ENCODE measurements around the gene ADPRS. TPM values are rescaled to one million over a fixed set of nuclear protein-coding genes. Genes with fewer than 3 reads are reported as not detected.

ADPRS gene
- total RNA-seq, 1 experiment from 2014 or later = 73.6 TPM

DNA sequence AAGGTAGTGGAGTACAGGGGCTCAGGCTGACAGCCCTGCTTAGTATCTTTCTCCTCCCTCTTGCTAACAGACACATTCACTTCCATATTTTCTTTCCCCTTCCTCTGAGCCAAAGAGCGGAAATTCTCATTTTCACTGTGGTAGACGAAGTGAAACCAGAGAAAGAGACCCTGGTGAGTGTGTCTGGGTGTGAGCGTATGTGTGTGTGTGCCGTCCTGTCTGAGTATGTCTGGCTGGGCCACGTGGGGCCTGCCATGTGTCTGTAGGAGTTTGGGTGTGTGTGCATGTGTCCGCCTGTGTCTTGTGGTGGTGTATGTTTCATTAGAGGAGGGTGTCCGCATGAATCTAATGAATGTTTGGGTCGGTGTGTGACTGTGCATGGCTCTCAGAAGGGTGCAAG lies 34.7 kb downstream of the ADPRS start:
- in situ Hi-C loops (cut with HindIII; ENCODE audit: low pct_unique_long_range_greater_than_20kb, low sequenced_read_pairs) = no loop called here
- no peak for DNase-seq (ENCODE audit: low read depth)

DNA sequence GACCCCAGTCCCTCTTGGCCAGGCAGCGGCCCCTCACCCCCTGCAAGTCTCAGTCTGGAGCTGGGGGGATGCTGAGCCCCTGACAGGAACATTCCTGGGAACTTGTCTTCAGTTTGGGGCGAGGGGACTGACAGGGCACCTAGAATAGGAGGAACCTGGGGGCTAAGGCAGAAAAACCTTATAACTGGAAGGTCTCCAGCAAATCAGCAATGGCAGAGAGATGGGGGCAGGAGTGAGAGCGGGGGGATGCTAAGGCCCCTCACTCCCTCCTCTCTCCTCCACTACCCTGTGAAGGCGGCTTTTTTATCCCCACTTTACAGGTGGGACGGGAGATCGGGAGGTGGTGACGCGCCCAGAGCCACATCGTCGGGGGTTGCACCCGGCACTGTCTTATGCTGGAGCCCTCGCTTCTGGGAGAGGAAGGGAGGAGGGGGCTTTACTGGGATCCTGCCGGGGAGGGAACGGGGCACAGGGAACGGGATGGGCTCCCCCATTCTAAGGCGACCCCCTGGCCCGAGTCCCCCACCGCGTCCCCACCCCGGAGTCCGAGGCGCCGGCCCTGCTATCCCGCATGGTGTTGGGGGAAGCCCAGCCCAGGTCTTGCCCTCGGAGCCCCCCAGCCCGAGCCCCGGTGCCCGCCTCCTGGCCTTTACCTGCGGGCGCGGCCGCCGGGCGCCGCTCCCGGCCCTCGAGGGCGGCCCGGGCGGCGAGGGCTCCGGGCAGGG lies 35.9 kb downstream of the ADPRS start:
- DNase-seq (ENCODE audit: low read depth) = no peak
- in situ Hi-C loops (cut with HindIII; ENCODE audit: low pct_unique_long_range_greater_than_20kb, low sequenced_read_pairs) = no loop called here

- DNase-seq (ENCODE audit: low read depth) = no peak
- in situ Hi-C loops (cut with HindIII; ENCODE audit: low pct_unique_long_range_greater_than_20kb, low sequenced_read_pairs) = no loop called here
Measured at GRCh38 chr1:36125129-36125991, 36.7 kb downstream of the ADPRS start, which contains the start of gene COL8A2. COL8A2 (minus strand) TSS chr1:36125222; CDS start chr1:36100242, 24,980 bp downstream.

DNA sequence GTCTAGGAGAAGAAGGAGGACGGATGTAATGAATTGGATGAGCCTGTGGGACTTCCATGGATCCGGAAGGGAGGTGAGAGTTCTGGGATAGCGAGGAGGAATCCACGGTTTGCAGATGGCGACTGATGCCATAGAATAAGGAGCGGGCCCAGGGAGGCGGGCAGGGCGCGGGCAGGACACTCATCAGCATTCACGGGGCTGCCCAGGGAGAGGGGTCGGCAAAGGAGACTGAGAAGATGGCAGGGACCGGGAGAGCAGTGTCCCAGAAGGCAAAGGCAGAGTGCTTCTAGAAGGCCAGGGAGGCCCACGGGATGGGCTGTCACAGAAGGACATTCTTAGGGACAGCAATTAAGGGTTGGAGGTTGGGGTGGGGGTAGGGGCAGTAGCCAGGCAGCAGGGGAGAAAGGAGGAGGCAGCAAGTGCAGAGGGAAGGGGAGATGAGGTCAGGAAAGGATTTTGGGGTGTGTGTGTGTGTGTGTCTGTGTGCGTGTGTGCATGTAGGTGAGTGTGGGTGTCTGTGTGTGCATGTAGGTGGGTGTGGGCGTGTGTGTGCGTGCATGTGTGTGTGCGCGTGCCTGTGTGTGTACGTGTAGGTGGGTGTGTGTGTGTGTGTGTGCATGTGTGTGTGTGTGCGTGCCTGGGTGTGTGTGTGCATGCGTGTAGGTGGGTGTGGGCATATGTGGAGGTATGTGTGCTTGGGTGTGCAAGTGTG lies 37.5 kb downstream of the ADPRS start:
- no peak for DNase-seq (ENCODE audit: low read depth)
- in situ Hi-C loops (cut with HindIII; ENCODE audit: low pct_unique_long_range_greater_than_20kb, low sequenced_read_pairs) = no loop called here

GRCh38 chr1:36126797-36127500 lies 38.3 kb downstream of the ADPRS start:
- DNase-seq (ENCODE audit: low read depth) = no peak
- in situ Hi-C loops (cut with HindIII; ENCODE audit: low pct_unique_long_range_greater_than_20kb, low sequenced_read_pairs) = no loop called here

GRCh38 chr1:36128126-36128904 lies 39.6 kb downstream of the ADPRS start:
- in situ Hi-C loops (cut with HindIII; ENCODE audit: low pct_unique_long_range_greater_than_20kb, low sequenced_read_pairs) = no loop called here
- no peak for DNase-seq (ENCODE audit: low read depth)

DNA sequence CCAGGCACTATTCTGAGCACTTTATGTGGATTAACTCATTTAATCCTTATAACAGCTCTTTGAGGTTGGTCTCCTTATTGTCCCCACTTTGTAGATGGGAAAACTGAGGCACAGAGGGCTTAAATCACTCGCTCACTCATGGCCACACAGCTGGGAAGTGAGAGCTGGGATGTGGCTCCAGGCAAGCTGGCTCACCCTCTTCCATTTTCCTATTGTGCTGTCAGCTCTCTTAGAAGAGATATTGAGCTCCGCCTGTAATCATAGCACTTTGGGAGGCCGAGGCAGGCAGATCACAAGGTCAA lies 40.2 kb downstream of the ADPRS start:
- no peak for DNase-seq (ENCODE audit: low read depth)
- in situ Hi-C loops (cut with HindIII; ENCODE audit: low pct_unique_long_range_greater_than_20kb, low sequenced_read_pairs) = no loop called here

DNA sequence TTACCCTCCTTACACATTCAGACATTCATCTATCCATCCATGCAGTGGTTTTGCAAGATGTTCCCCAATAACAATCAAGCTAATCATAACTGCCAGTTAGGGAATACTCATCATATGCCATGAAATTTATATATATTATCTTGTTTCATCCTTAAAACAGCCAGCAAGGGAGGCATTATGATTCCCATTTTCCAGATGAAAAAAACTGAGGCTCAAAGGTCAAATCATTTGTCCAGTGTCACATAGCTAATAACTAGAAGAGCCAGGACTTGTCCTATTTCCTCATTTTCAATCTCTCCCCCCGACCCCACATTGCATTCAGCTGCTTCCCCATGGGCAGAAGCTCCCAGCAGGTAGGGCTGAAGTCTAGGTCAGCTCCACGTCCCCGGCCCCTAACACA lies 43.3 kb downstream of the ADPRS start:
- in situ Hi-C loops (cut with HindIII; ENCODE audit: low pct_unique_long_range_greater_than_20kb, low sequenced_read_pairs) = no loop called here
- DNase-seq (ENCODE audit: low read depth) = no peak

GRCh38 chr1:36133484-36133883 lies 44.8 kb downstream of the ADPRS start:
- DNase-seq (ENCODE audit: low read depth) = peak; percentile 82
- in situ Hi-C loops (cut with HindIII; ENCODE audit: low pct_unique_long_range_greater_than_20kb, low sequenced_read_pairs) = no loop called here

DNA sequence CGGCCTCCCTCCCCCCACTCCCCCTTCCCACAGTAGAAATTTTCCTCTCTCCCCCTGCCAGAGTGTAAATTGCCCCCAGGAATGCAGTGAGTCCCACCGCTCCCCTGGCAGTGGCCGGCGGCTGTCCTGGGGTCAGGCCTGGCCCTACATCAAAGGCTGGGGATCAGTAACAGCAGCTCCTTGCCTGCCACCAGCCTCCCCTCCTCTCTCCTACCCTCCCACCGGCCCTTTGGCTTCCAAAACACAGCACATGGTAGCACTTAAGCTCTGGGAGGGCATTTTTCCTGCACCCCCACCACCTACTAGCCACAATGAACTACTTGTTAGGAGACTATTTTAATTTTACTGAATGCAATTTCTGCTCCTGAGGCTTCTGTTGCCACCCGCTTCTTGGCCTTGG lies 45.3 kb downstream of the ADPRS start:
- in situ Hi-C loops (cut with HindIII; ENCODE audit: low pct_unique_long_range_greater_than_20kb, low sequenced_read_pairs) = no loop called here
- DNase-seq (ENCODE audit: low read depth) = no peak

- DNase-seq (ENCODE audit: low read depth) = peak; percentile 27
- in situ Hi-C loops (cut with HindIII; ENCODE audit: low pct_unique_long_range_greater_than_20kb, low sequenced_read_pairs) = no loop called here
Measured at GRCh38 chr1:36134505-36135329, 46.0 kb downstream of the ADPRS start.

DNA sequence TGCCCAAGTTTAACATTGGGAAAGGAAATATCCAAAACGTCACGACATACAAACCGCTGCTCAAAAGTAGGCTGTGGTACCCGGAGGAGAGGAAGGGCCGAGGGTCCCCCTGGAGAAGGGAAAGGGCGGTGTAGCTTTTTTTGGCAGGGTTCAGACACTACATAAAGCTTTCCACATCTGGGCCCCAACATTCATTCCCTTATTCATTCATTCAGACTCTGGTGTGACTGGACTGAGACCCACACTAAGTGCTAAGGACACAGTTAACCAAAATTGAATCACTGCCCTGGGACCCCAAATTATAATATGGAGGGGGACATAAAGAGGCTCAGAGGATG lies 46.6 kb downstream of the ADPRS start:
- no peak for DNase-seq (ENCODE audit: low read depth)
- in situ Hi-C loops (cut with HindIII; ENCODE audit: low pct_unique_long_range_greater_than_20kb, low sequenced_read_pairs) = no loop called here

GRCh38 chr1:36135796-36136195 lies 47.1 kb downstream of the ADPRS start:
- no peak for DNase-seq (ENCODE audit: low read depth)
- in situ Hi-C loops (cut with HindIII; ENCODE audit: low pct_unique_long_range_greater_than_20kb, low sequenced_read_pairs) = no loop called here

- in situ Hi-C loops (cut with HindIII; ENCODE audit: low pct_unique_long_range_greater_than_20kb, low sequenced_read_pairs) = no loop called here
- DNase-seq (ENCODE audit: low read depth) = no peak
Measured at GRCh38 chr1:36136535-36136934, 47.8 kb downstream of the ADPRS start.

- DNase-seq (ENCODE audit: low read depth) = no peak
- in situ Hi-C loops (cut with HindIII; ENCODE audit: low pct_unique_long_range_greater_than_20kb, low sequenced_read_pairs) = no loop called here
Measured at GRCh38 chr1:36137226-36137625, 48.5 kb downstream of the ADPRS start.

GRCh38 chr1:36137776-36138175 lies 49.1 kb downstream of the ADPRS start:
- no peak for DNase-seq (ENCODE audit: low read depth)
- in situ Hi-C loops (cut with HindIII; ENCODE audit: low pct_unique_long_range_greater_than_20kb, low sequenced_read_pairs) = no loop called here

DNA sequence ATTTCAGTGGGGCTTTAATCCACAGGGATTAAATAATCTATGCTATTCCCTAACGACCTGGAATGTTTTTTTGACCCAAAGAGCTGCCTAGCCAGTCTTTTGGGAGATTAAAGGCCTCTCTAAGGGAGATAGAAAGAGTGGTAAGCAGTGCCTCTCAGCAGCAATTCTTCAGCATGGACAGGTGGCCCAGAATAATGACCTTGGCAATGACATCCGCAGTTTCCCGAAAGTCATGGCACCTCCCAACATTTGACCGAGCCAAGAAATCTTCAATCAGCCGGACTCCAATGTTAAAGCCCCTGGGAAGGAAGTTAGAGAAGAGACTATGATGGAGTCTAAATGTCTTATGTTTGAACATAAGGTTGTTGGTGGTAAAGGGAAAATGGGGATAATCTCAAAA lies 50.8 kb downstream of the ADPRS start:
- DNase-seq (ENCODE audit: low read depth) = no peak
- in situ Hi-C loops (cut with HindIII; ENCODE audit: low pct_unique_long_range_greater_than_20kb, low sequenced_read_pairs) = no loop called here
